ENCODE measurements around the gene CDC42BPB. TPM values are rescaled to one million over a fixed set of nuclear protein-coding genes. Genes with fewer than 3 reads are reported as not detected.

CDC42BPB gene
- total RNA-seq, 4 donors from 2014 or later = 105 to 178 (median 107) TPM

GRCh38 chr14:102902086-102902485 is 155.3 kb downstream of the CDC42BPB start:
- H3K27me3 ChIP-seq = no peaks in the 10 kb centered on the region
- WGBS = 75% methylated on average over 2 of the region's 7 CpGs
- no peak overlapping the region for H3K27ac ChIP-seq
- DNase-seq (ENCODE audit: low spot score in 2 of 2) = no peak
- H3K4me3 ChIP-seq = no peak overlapping the region
- no peaks in the 10 kb centered on the region for H3K9me3 ChIP-seq
- no peak for TF ChIP-seq EP300 (IDR thresholded peaks at IDR 0.05)
- no peak for TF ChIP-seq POLR2AphosphoS5 (IDR thresholded peaks at IDR 0.05)
- TF ChIP-seq CTCF (IDR thresholded peaks at IDR 0.05) = no peak
- TF ChIP-seq POLR2A (IDR thresholded peaks at IDR 0.05) = no peak
- no peaks in the 10 kb centered on the region for H3K4me1 ChIP-seq
- peaks cover 47% of the 10 kb centered on the region for H3K36me3 ChIP-seq

DNA sequence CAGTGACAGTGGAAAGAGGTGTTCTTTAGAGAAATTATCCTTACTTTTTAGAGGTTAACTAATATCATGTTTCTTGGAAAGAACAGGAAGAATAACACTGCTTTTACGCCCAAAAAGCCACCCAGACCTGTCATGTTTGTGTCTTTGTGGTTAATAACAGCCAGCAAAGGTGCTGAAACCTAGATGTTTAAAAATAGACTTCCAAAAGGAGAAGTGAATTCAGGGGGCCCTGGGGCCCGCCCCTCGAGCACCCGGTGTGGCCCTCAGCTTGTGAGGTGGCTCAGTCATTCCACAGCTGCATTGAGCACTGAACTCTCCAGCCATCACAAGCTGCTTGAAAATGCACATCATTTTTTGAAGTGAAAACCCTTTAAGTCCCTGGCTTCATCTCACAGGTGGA is 155.7 kb downstream of the CDC42BPB start:
- DNase-seq (ENCODE audit: low spot score in 2 of 2) = no peak
- no peaks in the 10 kb centered on the region for H3K4me1 ChIP-seq
- TF ChIP-seq POLR2A (IDR thresholded peaks at IDR 0.05) = no peak
- no peak for TF ChIP-seq EP300 (IDR thresholded peaks at IDR 0.05)
- no peak for TF ChIP-seq CTCF (IDR thresholded peaks at IDR 0.05)
- TF ChIP-seq POLR2AphosphoS5 (IDR thresholded peaks at IDR 0.05) = no peak
- WGBS = 92% methylated on average over 4 of the region's 4 CpGs
- no peaks in the 10 kb centered on the region for H3K27me3 ChIP-seq
- no peaks in the 10 kb centered on the region for H3K9me3 ChIP-seq
- no peak overlapping the region for H3K4me3 ChIP-seq
- H3K36me3 ChIP-seq = peaks cover 42% of the 10 kb centered on the region
- no peak overlapping the region for H3K27ac ChIP-seq

GRCh38 chr14:102900631-102901571 is 156.4 kb downstream of the CDC42BPB start:
- TF ChIP-seq POLR2A (IDR thresholded peaks at IDR 0.05) = no peak
- no peak for TF ChIP-seq CTCF (IDR thresholded peaks at IDR 0.05)
- no peak for TF ChIP-seq POLR2AphosphoS5 (IDR thresholded peaks at IDR 0.05)
- no peak for TF ChIP-seq EP300 (IDR thresholded peaks at IDR 0.05)
- no peaks in the 10 kb centered on the region for H3K9me3 ChIP-seq
- no peaks in the 10 kb centered on the region for H3K4me1 ChIP-seq
- H3K4me3 ChIP-seq = no peak overlapping the region
- no peak for DNase-seq (ENCODE audit: low spot score in 2 of 2)
- H3K36me3 ChIP-seq = peaks cover 43% of the 10 kb centered on the region
- H3K27me3 ChIP-seq = no peaks in the 10 kb centered on the region
- no peak overlapping the region for H3K27ac ChIP-seq
- 86% methylated on average over 39 of the region's 39 CpGs for WGBS

- H3K4me1 ChIP-seq = no peaks in the 10 kb centered on the region
Observed at GRCh38 chr14:102899516-102899900, 157.8 kb downstream of the CDC42BPB start.

More at GRCh38 chr14:102899516-102899900, 157.8 kb downstream of the CDC42BPB start:
- Histone ChIP-seq H3K36me3 (peaks cover 39% of the 10 kb centered on the region), H3K27ac (no peak overlapping the region), H3K9me3 (no peaks in the 10 kb centered on the region), H3K4me3 (no peak overlapping the region), H3K27me3 (no peaks in the 10 kb centered on the region)
- WGBS = 98% methylated on average over 8 of the region's 8 CpGs
- no peak for DNase-seq (ENCODE audit: low spot score in 2 of 2)
- TF ChIP-seq POLR2AphosphoS5 (IDR thresholded peaks at IDR 0.05) (no peak), POLR2A (IDR thresholded peaks at IDR 0.05) (no peak), CTCF (IDR thresholded peaks at IDR 0.05) (no peak), EP300 (IDR thresholded peaks at IDR 0.05) (no peak)

Measured in suprapubic skin (tissue), 4 donors.